HFFc6 (cell line): ENCODE measurements around the gene ERVFRD-1. TPM values are rescaled to one million over a fixed set of nuclear protein-coding genes. Genes with fewer than 3 reads are reported as not detected.

Experiments
- DNase-seq: peaks from one replicate; pipeline ENCODE4 v3.0.0-alpha.2; 2018
- H3K27ac Mint-ChIP-seq: 2 replicates; pipeline ENCODE4 v1.8.0; 2020; ENCODE audit warnings: mild to moderate bottlenecking, mixed read lengths
- H3K27me3 Mint-ChIP-seq: 2 replicates; pipeline ENCODE4 v1.8.0; 2021; ENCODE audit warnings: mild to moderate bottlenecking, moderate library complexity, mixed read lengths; ENCODE audit not compliant: insufficient read depth
- H3K36me3 Mint-ChIP-seq: 2 replicates; pipeline ENCODE4 v1.8.0; 2021; ENCODE audit warnings: low read depth, mixed read lengths
- H3K4me1 Mint-ChIP-seq: 2 replicates; pipeline ENCODE4 v1.8.0; 2020; ENCODE audit warnings: low read depth, mixed read lengths
- H3K4me3 Mint-ChIP-seq: 2 replicates; pipeline ENCODE4 v1.8.0; 2020; ENCODE audit warnings: mild to moderate bottlenecking, moderate library complexity, mixed read lengths
- H3K9me3 Mint-ChIP-seq: 2 replicates; pipeline ENCODE4 v1.8.0; 2020; ENCODE audit warnings: mild to moderate bottlenecking, mixed read lengths
- CTCF ChIP-seq: fragments of 200-600 bp; sonication (generic); IDR thresholded peaks from 2 replicates; pipeline ENCODE4 v1.5.0; 2021; ENCODE audit warnings: antibody characterized with exemption, mild to moderate bottlenecking
- total RNA-seq, 6 experiments: library from RNA; stranded (reverse); fragmentation: NEBNext Ultra II Directional; extraction: Animal tissue kit (Norgen Biotek cat#: 25700); gene quantifications; 2 replicates in 1 of 6; 3 replicates in 5 of 6; pipeline ENCODE4 v1.2.3, GENCODE V29; 2021

Gene ERVFRD-1
- total RNA-seq, 6 experiments from 2014 or later, result not detected

GRCh38 chr6:11113038-11113437, 1.5 kb upstream of the ERVFRD-1 start:
- Mint-ChIP-seq H3K9me3 (no peaks in the 10 kb centered on the region), H3K4me1 (peaks cover 11% of the 10 kb centered on the region), H3K4me3 (no peak overlapping the region), H3K27me3 (no peaks in the 10 kb centered on the region; the same call in 1 of the 2 replicates), H3K27ac (no peak overlapping the region), H3K36me3 (no peaks in the 10 kb centered on the region)
- DNase-seq, result no peak
- no peak for TF ChIP-seq CTCF

GRCh38 chr6:11111769-11112437, 378 bp upstream of the ERVFRD-1 start:
- Mint-ChIP-seq H3K9me3 (no peaks in the 10 kb centered on the region), H3K36me3 (no peaks in the 10 kb centered on the region), H3K27me3 (no peaks in the 10 kb centered on the region; the same call in 1 of the 2 replicates), H3K4me3 (no peak overlapping the region), H3K27ac (no peak overlapping the region), H3K4me1 (peaks cover 11% of the 10 kb centered on the region)
- no peak for DNase-seq
- no peak for TF ChIP-seq CTCF

- H3K27ac Mint-ChIP-seq, result no peak overlapping the region
- no peaks in the 10 kb centered on the region for H3K27me3 Mint-ChIP-seq
- H3K9me3 Mint-ChIP-seq, result no peaks in the 10 kb centered on the region
- TF ChIP-seq CTCF, result no peak
- H3K36me3 Mint-ChIP-seq, result peaks cover 1% of the 10 kb centered on the region; the same call in 1 of the 2 replicates
- no peaks in the 10 kb centered on the region for H3K4me1 Mint-ChIP-seq
- no peak for DNase-seq
- no peak overlapping the region for H3K4me3 Mint-ChIP-seq
These were observed 2.8 kb downstream of the ERVFRD-1 start for GRCh38 chr6:11108726-11109125.

GRCh38 chr6:11103065-11103464, 8.5 kb downstream of the ERVFRD-1 start:
- H3K27ac Mint-ChIP-seq, result no peak overlapping the region
- DNase-seq, result no peak
- TF ChIP-seq CTCF, result no peak
- H3K4me1 Mint-ChIP-seq, result peaks cover 3% of the 10 kb centered on the region; the same call in 1 of the 2 replicates
- peaks cover 5% of the 10 kb centered on the region; the same call in 1 of the 2 replicates for H3K9me3 Mint-ChIP-seq
- H3K27me3 Mint-ChIP-seq, result no peaks in the 10 kb centered on the region; the same call in 1 of the 2 replicates
- H3K36me3 Mint-ChIP-seq, result peaks cover 46% of the 10 kb centered on the region
- no peak overlapping the region for H3K4me3 Mint-ChIP-seq

- H3K36me3 Mint-ChIP-seq, result peaks cover 46% of the 10 kb centered on the region
- H3K4me1 Mint-ChIP-seq, result peaks cover 7% of the 10 kb centered on the region
- peaks cover 5% of the 10 kb centered on the region; the same call in 1 of the 2 replicates for H3K9me3 Mint-ChIP-seq
- no peak overlapping the region for H3K4me3 Mint-ChIP-seq
- TF ChIP-seq CTCF, result no peak
- H3K27me3 Mint-ChIP-seq, result no peaks in the 10 kb centered on the region; the same call in 1 of the 2 replicates
- no peak overlapping the region for H3K27ac Mint-ChIP-seq
- no peak for DNase-seq
These were observed 10.1 kb downstream of the ERVFRD-1 start for GRCh38 chr6:11101417-11101816.
